Measurements from ENCODE around the gene VEZT. TPM values are rescaled to one million over a fixed set of nuclear protein-coding genes. Genes with fewer than 3 reads are reported as not detected.

VEZT gene, protein sequence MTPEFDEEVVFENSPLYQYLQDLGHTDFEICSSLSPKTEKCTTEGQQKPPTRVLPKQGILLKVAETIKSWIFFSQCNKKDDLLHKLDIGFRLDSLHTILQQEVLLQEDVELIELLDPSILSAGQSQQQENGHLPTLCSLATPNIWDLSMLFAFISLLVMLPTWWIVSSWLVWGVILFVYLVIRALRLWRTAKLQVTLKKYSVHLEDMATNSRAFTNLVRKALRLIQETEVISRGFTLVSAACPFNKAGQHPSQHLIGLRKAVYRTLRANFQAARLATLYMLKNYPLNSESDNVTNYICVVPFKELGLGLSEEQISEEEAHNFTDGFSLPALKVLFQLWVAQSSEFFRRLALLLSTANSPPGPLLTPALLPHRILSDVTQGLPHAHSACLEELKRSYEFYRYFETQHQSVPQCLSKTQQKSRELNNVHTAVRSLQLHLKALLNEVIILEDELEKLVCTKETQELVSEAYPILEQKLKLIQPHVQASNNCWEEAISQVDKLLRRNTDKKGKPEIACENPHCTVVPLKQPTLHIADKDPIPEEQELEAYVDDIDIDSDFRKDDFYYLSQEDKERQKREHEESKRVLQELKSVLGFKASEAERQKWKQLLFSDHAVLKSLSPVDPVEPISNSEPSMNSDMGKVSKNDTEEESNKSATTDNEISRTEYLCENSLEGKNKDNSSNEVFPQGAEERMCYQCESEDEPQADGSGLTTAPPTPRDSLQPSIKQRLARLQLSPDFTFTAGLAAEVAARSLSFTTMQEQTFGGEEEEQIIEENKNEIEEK
- 59.0 TPM for total RNA-seq
- long read RNA-seq, full-length matches to known transcripts = 10 of 41 reads
- long read RNA-seq, partial matches to known transcripts = 5 of 41 reads
- long read RNA-seq, other reads (novel, unspliced or antisense) = 26 of 41 reads

DNA sequence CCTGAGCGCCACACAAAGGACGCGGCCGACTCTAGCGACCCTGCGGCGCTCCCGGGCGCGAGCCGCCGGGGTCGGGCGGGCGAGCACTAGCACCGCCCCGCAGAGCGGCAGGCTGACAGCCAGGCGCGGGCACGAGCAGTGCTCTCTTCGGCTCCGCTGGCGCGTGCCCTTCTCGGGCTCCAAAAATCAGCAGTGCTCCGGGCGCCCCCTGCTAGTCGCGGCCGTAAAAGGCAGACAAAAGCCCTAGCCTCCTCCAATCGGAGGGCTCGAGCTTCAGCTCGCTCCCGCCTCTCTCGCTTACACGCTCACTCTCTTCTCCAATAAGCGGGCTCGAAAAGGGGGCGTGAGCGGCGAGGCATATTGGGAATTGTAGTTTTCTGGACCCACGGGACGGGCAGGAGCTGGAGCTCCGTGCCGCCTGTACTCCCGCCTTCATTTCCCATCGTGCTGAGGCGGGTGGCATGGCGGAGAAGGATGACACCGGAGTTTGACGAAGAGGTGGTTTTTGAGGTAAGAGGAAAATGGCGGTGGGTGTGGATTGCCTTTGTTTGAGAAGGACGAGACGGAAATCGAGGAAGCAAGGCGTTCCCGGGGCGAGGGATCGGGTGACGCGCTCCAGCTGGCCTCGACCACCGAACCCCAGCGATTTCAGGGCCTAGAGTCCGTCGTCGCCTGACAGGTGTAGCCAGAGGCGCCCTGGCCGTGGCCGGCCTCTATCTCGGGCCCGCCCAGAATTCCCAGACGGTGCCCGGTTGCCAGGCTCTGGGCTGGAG, at the start of gene VEZT, which contains the start of gene FGD6:
Gene VEZT (plus strand): TSS at position 431 of the 773 bp plus-strand sequence. CDS start 44 bp downstream, at position 475.
Gene FGD6 (minus strand): TSS at position 91 of the 773 bp plus-strand sequence. CDS start 227 bp downstream, outside the sequence.
- peak; percentile 95 for ATAC-seq
- intact Hi-C loops (cut with micrococcal nuclease) = loop anchor here (5.0 kb wide), 1 partner anchor 100 kb away; no protein-coding TSS in a partner anchor
- DNase-seq = peak; percentile 99

DNA sequence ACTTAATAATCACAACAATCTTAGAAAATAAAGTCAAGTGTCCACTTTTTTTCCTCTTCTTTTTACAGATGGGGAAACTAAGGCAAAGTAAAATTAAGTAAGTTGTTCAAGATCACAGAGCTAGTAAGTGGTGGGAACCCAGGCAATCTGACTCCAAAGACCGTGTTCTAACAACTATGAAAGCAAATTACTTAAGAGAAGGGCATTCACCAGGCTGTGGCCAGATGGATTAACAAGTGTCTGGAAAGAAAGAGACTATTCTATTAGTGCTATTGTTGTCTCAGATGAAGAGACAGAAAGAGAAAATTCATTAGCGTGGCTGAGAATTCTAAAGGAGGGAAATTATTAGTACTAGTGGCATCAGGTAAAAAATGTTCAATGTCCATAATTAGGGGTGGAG, 48.9 kb upstream of the VEZT start:
- ATAC-seq = no peak
- intact Hi-C loops (cut with micrococcal nuclease) = no loop called here
- no peak for DNase-seq

DNA sequence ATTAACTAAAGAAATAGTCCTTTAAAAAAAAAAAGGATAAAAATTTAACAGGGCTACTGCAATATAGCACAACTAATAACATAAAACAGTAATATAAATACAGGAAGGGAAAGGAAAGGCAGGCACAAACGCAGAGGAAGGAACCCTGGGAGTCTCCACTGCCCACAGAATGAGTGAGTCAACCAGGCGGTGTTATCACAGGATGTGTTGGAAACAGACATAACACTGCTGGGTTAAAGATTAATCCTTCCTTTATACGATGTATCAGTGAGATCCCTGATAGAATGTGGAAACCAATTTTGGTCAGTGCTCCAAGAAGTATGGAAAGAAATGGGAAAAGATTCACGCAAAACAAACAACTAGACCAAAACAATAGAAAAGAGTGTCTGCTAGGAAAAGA, 48.2 kb upstream of the VEZT start:
- ATAC-seq = no peak
- intact Hi-C loops (cut with micrococcal nuclease) = no loop called here
- no peak for DNase-seq

DNA sequence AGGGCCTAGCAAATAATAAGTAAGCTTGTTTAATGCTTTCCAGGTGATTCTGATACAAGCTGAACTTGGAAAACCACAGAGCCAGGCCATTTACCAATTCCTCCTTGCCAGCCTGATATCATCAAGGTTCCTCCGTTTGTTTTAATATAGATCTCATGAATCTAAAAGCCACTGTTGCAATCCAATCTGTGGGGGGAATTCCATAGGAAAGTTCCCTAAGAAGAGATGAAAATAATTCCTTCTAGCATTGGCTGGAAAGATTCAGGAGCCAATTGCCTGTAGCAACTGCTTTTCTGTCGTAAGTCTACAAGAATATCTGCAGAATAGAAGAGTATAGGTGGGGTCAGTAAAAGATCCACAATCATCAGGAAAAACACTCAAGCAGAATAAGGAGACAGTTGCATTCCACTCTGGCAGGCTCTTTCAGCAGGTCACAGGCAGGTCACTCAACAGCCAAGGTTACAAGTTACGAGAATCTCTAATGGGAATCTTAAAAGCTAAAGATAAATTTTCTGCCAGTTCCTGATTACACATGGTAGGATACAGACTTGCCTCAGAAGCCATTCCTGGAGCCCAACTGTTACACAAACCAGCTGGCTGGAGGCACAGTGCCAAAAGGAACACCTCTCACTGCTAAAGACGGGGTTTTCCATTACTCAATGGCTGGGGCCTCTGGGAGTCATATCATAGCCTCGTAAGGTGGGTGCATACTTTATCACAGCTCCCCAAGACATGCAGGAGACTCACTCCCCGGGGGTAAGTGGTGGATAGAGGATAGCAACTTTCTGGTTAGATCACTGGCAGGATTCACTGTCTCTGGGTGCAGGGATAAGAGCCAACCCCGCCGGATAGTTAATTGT, 44.0 kb upstream of the VEZT start:
- ATAC-seq (peak; percentile 94), DNase-seq (peak; percentile 76)
- intact Hi-C loops (cut with micrococcal nuclease) = no loop called here

DNA sequence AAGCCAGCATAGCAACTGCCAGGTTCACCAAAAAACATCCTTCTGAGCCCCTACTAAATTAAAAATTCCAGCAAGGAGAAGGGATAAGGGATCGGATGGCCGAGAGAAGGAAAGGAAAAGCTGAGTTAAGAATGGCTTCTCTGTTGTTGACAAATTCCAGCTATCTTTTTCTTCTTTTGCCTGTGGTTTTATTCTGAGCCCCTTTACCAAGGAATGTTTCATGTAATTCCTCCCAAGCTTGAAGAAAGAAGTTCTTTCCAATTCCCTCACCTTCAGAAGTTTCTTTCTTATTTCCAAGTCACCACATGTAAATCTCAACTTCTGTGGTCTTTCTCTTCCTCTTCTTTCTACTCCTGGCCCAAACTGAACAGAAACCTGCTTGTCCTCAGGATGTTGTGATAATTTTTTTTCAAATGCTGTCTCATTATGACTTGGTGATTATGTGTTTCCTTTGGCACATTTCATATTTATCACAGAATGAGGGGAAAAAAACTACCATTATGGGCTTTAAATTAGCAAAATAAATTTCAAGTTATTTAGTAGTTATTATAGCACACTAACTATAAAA, 40.3 kb upstream of the VEZT start:
- no peak for ATAC-seq
- intact Hi-C loops (cut with micrococcal nuclease) = no loop called here
- no peak for DNase-seq

DNA sequence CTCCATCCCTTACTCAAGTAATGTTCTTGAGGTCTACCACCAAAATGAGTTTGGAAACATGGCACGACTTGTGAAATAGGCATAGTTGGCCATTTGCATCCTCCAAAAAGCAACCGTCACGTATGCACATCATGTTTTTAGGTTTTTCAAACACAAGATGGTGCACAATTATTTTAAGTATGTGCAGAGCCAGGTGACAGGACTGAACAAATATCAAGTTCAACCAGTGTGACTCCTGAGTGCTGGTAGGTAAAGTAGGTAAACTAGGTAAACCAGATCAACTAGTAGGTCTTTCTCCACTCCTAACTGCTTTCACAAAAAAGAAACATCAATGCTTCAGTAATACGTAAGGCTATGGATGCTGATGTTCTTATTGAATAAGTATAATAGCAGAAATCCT, 39.5 kb upstream of the VEZT start:
- ATAC-seq (no peak), DNase-seq (no peak)
- intact Hi-C loops (cut with micrococcal nuclease) = no loop called here

DNA sequence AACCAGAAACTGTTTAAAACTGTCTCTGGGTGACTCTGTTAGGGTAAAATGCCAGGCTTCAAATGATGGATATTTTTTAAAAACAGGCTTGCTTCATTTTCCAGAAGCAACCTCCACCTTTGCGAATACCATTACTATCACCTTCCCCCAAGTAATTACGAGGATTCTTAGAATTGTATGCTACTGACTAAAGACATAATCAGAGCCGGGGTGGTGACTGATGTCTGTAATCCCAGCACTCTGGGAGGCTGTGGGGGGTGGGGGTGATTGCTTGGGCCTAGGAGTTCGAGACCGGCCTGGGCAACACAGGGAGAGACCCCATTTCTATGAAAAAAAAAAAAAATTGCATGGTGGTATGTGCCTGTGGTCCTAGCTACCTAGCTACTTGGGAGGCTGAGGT, 38.6 kb upstream of the VEZT start:
- DNase-seq (no peak), ATAC-seq (no peak)
- intact Hi-C loops (cut with micrococcal nuclease) = no loop called here

DNA sequence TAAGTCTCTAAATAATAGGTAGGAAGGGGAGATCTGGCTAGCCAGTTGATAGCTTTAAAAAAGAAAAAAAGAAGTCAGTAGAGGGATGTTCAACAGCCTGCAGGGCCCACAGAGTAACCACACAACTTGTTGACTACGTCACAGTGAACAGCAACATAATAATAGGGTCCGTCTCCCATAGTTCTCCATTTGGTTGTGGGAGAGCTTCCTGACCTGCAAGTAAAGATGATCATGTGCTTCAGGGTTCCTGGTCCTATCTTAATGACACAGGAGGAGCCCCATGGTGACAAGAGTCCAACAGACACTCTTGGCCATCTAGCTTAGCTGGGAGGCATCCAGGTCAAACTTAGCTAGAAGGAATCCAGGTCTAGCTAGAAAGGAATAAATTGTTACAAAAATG, 36.5 kb upstream of the VEZT start:
- DNase-seq (no peak), ATAC-seq (no peak)
- intact Hi-C loops (cut with micrococcal nuclease) = no loop called here

DNA sequence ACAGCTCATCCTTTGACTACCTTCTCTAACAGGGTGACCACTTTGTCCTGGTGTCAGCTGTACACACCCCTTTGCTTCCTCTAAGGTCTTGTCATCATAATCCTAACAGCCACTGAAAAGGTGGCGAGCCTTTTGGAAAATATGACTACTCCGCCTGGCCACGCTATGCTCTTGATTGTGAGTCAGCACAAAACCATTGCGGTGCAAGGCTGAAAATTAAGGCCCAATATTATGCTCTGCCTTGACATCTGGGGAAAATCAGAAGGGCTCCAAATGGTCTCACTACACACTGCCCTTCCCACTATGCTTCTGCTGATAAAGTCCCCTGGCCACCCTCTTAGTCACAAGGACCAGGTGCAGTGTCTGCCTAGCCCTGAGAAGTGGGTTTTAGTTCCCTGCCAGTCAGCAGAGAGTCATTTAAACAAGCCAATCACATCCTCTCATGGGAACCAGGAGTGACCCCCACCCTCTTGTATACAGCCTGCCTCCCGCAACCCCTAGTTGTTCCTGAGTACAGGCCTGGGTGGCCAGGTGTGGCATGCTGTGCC, 34.7 kb upstream of the VEZT start:
- ATAC-seq (peak; percentile 38), DNase-seq (no peak)
- intact Hi-C loops (cut with micrococcal nuclease) = no loop called here

DNA sequence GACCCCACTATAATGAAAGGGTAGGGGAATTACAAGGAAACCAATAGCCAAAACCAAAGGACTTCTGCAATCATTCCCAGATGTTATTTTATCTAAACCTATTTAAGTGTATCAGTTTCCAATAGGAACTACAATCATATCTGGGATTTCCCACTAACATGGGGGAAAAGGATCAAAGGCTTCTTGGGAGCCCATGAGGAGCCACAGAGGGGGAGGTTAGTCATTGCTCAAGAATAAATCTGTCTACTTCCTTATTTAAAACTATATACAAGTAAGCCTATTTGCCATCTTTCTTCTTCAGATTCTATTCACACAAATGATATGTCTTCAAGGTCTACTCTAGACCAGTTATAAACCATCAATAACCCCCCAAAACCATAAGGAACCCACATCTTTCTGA, 33.5 kb upstream of the VEZT start:
- DNase-seq (no peak), ATAC-seq (no peak)
- intact Hi-C loops (cut with micrococcal nuclease) = no loop called here

DNA sequence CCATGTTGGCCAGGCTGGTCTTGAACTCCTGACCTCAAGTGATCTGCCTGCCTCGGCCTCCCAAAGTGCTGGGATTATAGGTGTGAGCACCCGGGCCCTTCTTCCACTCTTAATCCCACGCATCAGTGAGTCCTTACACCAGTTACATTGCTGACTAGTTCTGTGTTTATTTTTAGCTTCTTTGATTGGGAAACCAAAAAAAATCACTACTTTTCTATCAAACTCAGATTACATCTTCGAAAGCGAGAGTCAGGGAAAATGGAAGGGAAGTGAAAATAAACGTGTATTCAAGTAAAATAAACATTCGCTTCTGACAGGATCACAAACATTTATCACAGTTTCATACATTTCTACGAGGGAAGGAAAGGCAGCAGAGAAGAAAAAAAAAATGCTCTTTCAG, 32.5 kb upstream of the VEZT start:
- intact Hi-C loops (cut with micrococcal nuclease) = no loop called here
- no peak for ATAC-seq
- DNase-seq = no peak

DNA sequence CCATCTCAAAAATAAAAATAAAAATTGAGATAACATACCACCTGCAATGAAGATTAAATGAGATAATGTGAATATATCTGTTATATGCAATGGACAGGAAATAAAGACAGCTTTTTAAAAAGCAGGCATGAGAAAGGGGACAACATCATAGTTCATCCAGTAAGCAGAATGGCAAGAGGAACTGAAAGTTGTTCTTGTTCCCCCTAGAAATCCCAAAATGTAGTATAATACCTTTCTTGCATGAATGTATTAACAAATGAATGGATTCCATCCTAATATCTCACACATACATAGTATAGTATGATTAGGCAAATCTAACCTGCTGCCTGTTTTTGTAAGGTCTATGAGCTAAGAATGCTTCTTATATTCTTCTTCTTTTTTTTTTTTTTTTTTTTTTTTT, 31.8 kb upstream of the VEZT start:
- DNase-seq (no peak), ATAC-seq (no peak)
- intact Hi-C loops (cut with micrococcal nuclease) = no loop called here

DNA sequence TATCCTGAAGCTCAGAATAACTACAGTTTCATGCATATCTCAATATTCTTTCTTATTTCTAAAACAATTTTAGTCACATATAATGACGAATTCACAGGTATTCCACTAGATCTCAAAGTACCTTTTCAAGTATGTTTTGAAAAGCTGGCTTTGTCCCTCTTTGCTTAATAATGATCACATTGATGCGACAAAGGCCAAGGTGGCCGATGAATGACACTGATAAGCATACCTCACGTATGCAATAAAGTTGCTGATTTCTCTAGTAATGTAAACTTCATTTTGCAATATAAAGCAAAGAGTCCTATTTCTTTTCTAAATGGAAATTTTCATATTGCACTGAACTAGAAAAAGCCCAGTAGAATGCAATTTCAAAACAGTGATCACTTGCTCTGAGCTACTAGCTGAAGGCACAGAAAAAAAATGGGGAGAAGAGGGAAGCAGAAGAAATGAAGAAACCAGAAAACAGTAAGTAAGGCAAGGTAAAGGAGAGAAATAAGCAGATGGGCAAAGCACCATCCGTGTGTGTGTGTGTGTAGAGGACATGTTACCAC, 29.7 kb upstream of the VEZT start:
- no peak for DNase-seq
- ATAC-seq = no peak
- intact Hi-C loops (cut with micrococcal nuclease) = no loop called here

DNA sequence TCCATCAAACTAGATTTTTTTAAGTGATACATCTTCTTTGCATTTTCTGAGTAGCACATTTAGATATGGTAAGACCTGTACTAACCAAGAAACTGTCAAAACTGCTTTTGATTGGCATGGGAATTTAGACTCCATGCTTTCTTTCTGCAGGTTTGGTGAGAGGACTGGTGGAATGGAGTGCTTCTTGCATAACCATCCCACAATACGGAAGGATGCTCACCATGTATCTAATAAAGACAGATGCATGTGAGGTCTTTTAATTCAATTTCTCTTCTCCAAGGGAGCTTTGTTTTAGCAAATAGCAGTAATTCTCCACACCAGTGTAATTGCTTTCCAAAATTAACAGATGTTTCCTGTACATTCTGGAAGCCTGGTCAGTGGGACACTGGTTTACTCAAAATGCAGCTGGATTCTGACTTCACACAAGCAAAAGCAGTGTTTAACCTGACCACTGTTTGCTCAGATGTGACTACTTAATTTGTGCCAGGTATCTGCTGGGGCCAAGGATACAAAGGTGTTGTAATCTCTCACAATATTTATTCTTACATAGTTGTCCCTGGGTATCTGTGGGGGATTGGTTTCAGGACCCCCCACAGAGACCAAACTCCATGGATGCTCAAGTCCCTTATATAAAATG, 26.4 kb upstream of the VEZT start:
- ATAC-seq (no peak), DNase-seq (no peak)
- intact Hi-C loops (cut with micrococcal nuclease) = no loop called here

DNA sequence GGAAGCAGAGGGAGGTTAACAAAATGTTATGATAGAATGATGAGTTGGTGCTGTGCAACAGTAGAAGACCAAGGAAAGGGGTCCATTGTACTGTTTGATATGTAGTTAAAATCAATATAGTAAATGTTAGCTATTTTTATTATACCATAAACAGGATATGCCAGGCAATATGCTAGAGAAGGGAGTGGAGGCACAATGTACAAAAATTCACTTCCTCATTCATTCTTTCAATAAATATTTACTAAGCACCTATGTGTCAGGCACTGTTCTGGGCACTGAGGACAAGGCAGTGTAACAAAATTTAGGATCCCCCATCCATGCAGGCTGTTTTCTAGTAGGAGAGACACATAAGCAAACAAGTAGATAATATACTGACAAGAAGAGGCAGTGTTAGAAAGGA, 25.3 kb upstream of the VEZT start:
- DNase-seq = no peak
- intact Hi-C loops (cut with micrococcal nuclease) = no loop called here
- no peak for ATAC-seq

DNA sequence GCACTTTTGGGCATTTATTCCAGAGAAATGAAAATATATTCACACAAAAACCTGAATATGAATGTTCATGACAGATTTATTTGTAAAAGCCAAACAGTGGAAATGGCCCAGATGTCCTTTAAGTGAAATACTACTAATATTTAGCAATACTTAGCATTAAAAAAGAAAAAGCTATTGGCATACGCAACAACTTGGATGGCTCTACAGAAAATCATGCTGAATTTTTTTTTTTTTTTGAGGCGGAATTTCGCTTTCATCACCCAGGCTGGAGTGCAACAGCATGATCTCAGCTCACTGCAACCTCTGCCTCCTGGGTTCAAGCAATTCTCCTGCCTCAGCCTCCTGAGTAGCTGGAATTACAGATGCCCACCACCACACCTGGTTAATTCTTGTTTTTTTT, 24.5 kb upstream of the VEZT start:
- DNase-seq (no peak), ATAC-seq (no peak)
- intact Hi-C loops (cut with micrococcal nuclease) = no loop called here

DNA sequence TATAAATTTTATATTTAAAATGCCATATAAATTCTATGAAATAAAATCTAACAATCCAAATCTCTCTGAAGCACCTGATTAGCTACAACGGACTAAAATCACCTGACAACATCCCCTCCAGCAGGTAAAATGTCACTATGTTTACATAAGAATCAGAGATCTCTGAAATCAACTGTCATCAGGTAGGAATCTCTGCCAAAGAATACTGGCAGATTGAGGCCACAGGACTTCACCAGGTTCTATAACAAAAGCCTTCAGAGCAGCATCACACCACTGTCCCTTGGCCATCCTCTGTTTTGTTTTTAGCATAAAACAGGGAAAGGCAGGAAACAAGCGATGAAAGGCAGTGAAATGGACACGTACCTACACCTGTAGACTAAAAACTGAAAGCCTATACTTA, 22.5 kb upstream of the VEZT start:
- no peak for ATAC-seq
- DNase-seq = no peak
- intact Hi-C loops (cut with micrococcal nuclease) = no loop called here
